Activated naive CD4-positive, alpha-beta T cell treated with anti-CD3 and anti-CD28 coated beads for 36 hours (primary cell): ENCODE results near the gene ZNF607. TPM values are rescaled to one million over a fixed set of nuclear protein-coding genes. Genes with fewer than 3 reads are reported as not detected.

Experiments used
- total RNA-seq, 2 experiments: library from RNA; stranded (reverse); gene quantifications; one replicate each; pipeline ENCODE4 v1.2.3, GENCODE V29; 2021

The ZNF607 gene
- total RNA-seq, 2 experiments from 2014 or later, result 3.4 to 4.1 TPM

Other genes starting within 250 kb of the ZNF607 start
- gene ZNF793, start 212.8 kb downstream of the ZNF607 start, total RNA-seq, result 1 to 10 TPM; 3.8 to 3.9 TPM
- 1 to 10 TPM; 2.8 to 3.5 TPM for gene ZNF571, start 125.0 kb downstream of the ZNF607 start, total RNA-seq
- 1 to 10 TPM; 1.0 to 1.9 TPM for gene ZNF540, start 124.9 kb downstream of the ZNF607 start, total RNA-seq
- 10 to 100 TPM; 10.7 to 11.4 TPM for gene ZFP30, start 64.3 kb downstream of the ZNF607 start, total RNA-seq
- gene ZNF573, start 59.8 kb upstream of the ZNF607 start, total RNA-seq, result 1 to 10 TPM; 6.1 to 7.3 TPM
- gene WDR87, start 186.8 kb upstream of the ZNF607 start, total RNA-seq, result not detected
- gene SIPA1L3, start 187.4 kb upstream of the ZNF607 start, total RNA-seq, result 10 to 100 TPM in 1 of 2 experiments, 1 to 10 TPM in 1; 8.1 to 10.4 TPM